ENCODE data around the gene CLCNKA. TPM values are rescaled to one million over a fixed set of nuclear protein-coding genes. Genes with fewer than 3 reads are reported as not detected.
"Not testable (repeated sequence)": the region's sequence is repeated elsewhere in the genome, so short reads cannot be mapped to it uniquely, and the experiment has no call there.

Gene CLCNKA
- total RNA-seq, 1 experiment from 2014 or later = not detected

DNA sequence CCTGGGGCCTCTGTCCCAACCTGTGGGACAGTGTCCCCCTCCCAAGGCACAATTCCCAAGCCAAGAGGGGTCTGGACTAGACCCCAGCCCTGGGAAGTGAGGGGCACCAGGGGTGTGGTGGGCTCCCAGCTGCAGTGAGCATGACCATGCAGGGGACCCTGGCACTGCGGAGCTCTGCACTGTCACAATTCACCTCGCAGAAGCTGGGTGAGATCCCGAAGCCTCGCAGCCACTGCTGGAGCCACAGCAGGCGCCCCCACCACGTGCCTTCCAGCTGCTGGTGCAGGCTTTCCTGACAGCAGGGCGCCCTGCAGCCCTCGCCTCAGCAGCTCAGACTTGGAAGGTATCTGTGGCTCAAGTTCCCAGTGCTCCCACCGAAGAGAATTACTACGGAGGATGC, 27.8 kb upstream of the CLCNKA start:
- in situ Hi-C loops (cut with HindIII; ENCODE audit: low pct_unique_long_range_greater_than_20kb, low sequenced_read_pairs) = no loop called here
- DNase-seq (ENCODE audit: low read depth, low spot score) = no peak

DNA sequence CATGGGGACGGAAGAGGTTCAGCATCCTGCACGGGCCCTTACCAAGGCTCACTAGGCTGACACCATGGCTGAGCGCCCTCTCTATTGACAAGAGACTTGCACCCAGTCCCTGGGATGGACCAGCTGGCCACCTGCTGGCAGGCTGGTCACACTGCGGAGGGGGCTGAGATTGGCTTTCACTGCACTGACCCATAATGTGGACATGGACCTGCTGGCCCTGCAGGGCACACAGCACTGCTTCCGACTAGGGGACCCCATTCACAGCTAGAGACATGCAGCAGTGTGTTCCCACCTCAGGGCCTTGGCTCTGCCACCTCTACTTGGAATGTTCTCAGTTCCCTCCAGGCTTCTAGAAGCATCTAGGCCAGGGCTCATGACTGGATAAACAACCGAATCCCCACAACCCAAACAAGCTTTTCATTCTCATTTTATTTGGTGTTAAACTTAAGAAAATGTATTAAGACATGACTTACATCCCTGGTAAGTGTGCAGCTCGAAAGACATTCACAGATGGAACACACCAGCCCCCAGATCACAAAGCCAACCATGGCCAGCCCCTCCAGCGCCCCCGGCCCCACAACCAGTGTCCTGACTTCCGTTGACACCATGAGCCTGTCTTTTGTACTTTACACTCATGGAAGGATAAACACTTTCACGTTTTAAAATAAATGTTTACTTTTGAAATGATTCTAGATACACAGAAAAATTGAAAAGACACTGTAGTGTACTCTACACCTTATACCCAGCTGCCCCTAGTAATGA, 27.1 kb upstream of the CLCNKA start:
- peak; percentile 68 for DNase-seq (ENCODE audit: low read depth, low spot score)
- in situ Hi-C loops (cut with HindIII; ENCODE audit: low pct_unique_long_range_greater_than_20kb, low sequenced_read_pairs) = no loop called here

DNA sequence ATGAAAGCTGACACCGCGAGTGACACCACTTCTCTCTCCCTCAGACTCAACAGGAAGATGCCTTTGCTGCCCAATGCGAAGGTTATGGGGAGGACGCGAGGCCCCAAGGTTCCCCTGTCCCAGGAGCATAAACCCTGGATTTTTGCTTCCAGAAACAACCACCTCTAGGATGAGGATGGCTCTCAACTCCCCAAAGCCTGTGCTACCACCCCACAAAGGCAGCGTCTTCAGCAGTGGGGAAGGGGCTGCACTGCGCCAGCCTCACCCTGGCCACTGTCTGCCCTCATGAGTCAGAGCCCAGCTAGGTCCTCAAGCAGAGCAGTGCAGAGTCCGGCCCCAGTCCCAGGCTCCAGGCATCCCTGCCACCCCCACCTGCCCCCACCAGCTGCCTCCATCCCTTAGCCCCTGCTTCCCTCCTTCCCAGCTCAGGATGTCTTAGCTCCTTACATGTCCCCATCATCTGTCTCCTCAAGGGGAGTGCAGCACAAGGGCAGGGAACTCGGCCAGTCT, 24.7 kb upstream of the CLCNKA start:
- in situ Hi-C loops (cut with HindIII; ENCODE audit: low pct_unique_long_range_greater_than_20kb, low sequenced_read_pairs) = no loop called here
- no peak for DNase-seq (ENCODE audit: low read depth, low spot score)

DNA sequence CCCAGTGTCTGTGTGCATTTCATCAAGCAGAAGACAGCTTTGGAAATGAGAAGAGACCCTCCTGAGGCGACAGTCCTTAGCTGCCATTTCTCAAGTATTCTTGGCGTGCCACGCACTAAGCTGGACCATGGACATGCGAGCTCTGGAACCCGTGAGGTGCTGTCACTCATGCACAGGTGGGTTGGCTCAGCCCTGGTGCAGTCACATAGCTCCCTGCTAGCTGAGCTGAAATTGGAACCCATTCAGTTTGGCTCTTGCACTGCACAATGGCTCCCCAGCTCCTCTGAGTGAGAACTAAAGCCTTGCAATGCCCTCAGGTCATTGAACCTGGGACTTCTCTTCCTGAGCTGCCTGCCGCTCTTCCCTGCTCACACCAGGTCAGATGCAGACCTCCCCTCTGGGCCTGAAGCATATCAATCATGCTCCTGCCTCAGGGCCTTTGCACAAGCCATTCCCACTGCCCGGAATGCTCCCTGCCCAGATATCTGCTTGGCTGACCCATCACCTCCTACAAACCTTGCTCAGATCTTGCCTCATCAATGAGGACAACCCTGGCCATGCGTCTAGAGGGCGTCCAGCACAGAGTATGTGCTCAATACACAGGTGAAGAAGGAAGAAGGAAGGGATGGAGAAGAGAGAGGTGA, 24.1 kb upstream of the CLCNKA start:
- no peak for DNase-seq (ENCODE audit: low read depth, low spot score)
- in situ Hi-C loops (cut with HindIII; ENCODE audit: low pct_unique_long_range_greater_than_20kb, low sequenced_read_pairs) = no loop called here

DNA sequence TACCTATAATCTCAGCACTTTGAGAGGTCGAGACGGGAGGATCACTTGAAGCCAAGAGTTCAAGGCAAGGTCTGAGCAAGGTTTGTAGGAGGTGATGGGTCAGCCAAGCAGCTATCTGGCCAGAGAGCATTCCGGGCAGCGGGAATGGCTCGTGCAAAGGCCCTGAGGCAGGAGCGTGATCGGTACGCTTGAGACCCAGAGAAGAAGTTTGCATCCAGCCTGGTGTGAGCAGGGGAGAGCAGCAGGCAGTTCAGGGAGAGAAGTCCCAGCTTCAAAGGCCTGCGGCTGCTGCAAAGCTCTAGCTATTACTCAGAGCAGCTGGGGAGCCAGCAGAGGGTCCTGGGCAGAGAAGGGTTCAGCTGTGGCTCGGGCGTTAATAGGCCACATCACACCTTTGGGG, 22.9 kb upstream of the CLCNKA start:
- in situ Hi-C loops (cut with HindIII; ENCODE audit: low pct_unique_long_range_greater_than_20kb, low sequenced_read_pairs) = no loop called here
- no peak for DNase-seq (ENCODE audit: low read depth, low spot score)

DNA sequence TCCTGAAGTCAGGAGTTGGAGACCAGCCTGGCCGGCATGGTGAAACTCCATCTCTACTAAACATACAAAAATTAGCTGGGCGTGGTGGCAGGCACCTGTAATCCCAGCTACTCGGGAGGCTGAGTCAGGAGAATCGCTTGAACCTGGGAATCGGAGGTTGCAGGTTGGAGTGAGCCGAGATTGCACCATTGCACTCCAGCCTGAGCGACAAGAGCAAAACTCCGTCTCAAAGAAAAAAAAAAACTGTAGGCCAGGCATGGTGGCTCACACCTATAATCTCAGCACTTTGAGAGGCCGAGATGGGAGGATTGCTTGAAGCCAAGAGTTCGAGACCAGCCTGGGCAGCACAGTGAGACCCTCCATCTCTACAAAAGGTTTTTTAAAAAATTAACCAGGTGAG, 20.6 kb upstream of the CLCNKA start:
- DNase-seq (ENCODE audit: low read depth, low spot score); in situ Hi-C loops (cut with HindIII; ENCODE audit: low pct_unique_long_range_greater_than_20kb, low sequenced_read_pairs): not testable (repeated sequence)

DNA sequence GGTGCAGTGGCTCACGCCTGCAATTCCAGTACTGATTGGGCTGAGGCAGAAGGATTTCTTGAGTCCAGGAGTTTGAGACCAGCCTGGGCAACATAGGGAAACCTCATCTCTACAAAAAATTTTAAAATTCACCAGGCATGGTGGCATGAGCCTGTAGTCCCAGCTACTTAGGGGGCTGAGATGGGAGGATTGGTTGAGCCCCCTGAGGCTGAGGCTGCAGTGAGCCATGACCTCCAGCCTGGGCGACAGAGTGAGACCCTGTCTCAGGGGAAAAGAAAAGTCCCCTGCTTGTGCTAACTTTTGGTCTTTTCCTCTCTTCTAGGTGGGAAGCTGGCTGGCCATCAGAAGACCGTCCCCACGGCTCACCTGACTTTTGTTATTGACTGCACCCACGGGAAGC, 16.2 kb upstream of the CLCNKA start:
- no peak for DNase-seq (ENCODE audit: low read depth, low spot score)
- in situ Hi-C loops (cut with HindIII; ENCODE audit: low pct_unique_long_range_greater_than_20kb, low sequenced_read_pairs) = no loop called here

DNA sequence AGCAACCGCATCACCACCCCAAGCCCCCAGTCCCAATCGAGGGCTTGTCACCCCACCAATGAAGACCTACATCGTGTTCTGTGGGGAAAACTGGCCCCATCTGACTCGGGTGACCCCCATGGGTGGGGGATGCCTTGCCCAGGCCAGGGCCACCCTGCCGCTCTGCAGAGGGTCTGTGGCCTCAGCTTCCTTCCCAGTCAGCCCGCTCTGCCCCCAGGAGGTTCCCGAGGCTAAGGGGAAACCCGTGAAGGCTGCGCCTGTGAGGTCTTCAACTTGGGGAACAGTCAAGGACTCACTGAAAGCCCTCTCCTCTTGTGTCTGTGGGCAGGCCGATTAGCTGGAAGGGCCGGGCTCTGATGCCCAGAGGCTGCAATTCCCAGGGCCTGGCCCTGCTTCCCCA, 15.8 kb upstream of the CLCNKA start:
- no peak for DNase-seq (ENCODE audit: low read depth, low spot score)
- in situ Hi-C loops (cut with HindIII; ENCODE audit: low pct_unique_long_range_greater_than_20kb, low sequenced_read_pairs) = no loop called here

DNA sequence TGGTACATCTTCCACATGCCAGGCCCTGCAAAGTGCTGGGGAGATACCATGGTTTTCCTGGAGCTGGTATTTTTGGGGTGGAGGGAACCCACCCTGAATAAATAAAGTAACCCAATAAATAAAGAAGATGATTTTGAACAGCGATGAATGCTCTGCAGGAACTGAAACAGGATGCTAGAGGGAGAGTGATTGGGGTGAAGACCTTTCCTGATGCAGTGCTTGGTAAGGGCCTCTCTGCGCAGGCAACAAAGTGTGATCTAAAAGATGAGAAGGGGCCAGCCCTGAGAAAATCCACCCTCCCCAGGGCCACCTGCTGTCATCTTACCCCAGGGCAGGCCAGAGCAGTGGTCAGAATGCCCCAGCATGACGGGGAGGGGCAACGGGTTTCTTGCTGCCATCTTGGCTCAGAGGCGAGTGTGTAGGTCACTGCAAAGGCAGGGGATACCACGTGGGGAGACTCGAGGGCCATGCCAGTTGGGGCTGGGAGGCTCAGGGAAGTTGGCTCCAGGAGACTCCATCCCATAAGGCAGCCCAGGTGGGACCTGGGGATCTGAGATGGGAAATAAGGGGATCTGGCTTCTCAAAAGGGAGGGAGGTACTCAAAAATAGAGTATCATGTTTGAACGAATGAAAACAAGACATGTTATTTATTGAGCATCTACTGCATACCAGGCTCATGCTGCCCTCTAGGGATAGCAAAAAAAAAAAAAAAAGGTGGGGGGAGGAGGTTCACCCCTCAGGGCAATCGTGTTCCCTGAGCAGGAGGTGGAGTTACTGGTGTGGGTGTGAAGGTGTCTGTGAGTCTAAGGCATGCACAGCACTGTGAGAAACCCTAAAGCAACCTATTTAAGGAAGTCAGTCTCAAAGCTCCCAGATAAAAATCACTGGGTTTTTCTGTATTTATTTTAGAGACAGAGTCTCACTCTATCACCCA, 15.0 kb upstream of the CLCNKA start:
- DNase-seq (ENCODE audit: low read depth, low spot score) = peak; percentile 23
- in situ Hi-C loops (cut with HindIII; ENCODE audit: low pct_unique_long_range_greater_than_20kb, low sequenced_read_pairs) = no loop called here

DNA sequence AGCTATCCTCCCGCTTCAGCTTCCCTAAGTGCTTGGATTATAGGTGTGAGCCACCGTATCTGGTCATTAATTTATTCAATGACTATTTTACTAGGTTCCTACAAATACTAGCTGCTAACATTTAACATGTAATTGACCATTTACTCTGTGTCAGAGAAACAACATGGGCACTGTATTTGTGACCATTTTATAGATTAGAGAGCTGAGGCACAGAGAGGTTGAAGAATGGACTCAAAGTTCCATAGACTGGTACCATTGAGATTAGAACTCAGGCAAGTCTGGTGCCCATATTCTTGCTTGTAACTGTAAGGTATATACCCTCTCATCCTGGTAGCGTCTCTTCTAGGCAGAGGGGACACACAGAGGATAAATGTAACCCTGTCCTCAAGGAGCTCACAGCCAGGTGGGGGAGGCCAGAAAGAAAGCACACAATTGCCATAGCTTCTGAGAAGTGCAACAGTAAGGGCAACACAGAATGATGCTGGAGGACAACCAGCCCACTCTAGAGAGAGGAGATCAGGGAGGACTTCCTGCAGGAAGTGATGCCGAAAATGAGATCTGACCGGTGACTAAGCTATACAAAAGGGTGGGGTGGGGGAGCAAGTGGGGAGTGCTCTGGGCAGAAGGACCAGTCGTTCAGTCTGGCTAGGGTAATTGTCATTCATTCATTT, 14.0 kb upstream of the CLCNKA start:
- DNase-seq (ENCODE audit: low read depth, low spot score) = no peak
- in situ Hi-C loops (cut with HindIII; ENCODE audit: low pct_unique_long_range_greater_than_20kb, low sequenced_read_pairs) = no loop called here

DNA sequence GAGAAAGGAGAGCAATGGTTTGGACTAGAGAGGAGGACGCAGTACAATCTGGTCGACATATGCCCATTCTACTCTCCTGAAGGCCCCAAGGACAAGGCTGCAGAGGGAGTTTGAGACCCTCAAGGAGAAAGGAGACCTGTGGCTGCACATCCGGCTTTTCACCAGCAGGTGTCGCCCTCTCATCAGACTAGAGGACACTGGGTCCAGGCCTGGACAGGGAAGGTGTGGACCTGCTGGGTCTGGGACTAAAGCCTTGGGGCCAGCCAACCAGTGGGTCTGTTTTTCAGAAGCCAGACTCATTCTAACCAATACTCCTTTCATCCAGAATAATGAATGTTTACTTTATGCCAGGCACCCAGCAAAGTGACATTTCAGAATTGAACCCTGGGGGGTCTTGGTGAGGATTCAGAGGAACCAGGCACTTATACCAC, 12.8 kb upstream of the CLCNKA start:
- DNase-seq (ENCODE audit: low read depth, low spot score) = peak; percentile 76
- in situ Hi-C loops (cut with HindIII; ENCODE audit: low pct_unique_long_range_greater_than_20kb, low sequenced_read_pairs) = no loop called here

DNA sequence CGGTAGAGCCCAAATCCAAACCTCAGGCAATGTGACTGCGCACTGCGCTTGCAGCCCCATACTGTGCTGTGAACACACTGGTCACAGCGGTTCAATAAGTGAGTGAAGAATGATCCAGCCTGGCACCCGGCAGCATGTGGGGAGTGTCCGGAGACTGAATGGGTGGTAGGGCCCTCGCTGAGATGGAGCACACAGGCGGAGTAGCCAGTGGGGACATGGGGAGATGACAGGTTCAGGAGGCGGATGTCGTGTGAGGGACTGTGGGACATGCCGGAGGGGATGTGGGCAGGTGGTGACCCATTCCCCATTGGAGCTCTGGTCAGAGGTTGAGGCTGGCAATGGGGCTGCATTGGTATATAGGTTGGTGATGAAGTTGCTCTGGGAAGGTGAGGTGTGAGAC, 12.2 kb upstream of the CLCNKA start:
- in situ Hi-C loops (cut with HindIII; ENCODE audit: low pct_unique_long_range_greater_than_20kb, low sequenced_read_pairs) = no loop called here
- DNase-seq (ENCODE audit: low read depth, low spot score) = no peak

DNA sequence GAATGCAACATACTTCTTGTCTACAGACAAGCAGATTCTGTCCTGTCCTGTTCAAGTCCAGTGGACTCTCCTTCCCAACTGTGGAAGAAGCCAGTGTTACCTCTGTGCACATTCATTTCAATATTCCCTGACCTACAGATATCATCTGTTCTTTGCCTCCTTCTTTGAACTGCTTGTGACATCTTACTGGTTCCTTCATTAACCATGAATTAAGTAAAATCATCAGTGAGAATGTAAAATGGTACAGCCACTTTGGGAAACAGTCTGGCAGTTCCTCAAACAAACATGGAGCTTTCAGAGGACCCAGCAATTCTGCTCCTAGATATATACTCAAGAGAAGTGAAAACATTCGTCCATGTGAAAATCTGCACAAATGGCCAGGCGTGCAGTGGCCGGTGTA, 11.0 kb upstream of the CLCNKA start:
- DNase-seq (ENCODE audit: low read depth, low spot score) = no peak
- in situ Hi-C loops (cut with HindIII; ENCODE audit: low pct_unique_long_range_greater_than_20kb, low sequenced_read_pairs) = no loop called here

DNA sequence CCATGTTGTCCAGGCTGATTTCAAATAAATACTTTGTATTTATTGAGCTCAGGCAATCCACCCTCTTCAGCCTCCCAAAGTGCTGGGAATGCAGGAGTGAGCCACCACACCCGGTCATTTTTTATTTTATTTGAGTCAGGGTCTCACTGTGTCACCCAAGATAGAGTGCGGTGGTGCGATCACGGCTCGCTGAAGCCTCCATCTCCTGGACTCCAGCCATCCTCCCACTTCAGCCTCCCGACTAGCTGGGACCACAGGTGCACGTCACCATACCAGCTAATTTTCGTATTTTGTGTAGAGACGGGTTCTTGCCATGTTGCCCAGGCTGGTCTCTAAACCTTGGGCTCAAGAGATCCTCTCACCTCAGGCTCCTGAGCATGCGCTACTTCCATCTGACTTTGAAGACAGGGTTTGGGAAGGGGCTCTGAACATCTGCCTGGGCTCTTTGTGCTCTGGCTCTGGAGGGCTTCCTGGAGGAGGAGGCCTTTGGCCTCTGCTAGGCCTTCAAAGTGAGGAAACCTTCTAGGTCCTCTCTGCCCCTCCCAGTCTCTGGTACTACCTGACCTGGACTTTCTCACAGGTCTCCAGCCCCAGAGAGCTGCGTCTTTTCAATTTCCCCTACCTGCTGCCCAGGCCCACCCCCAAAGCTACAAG, 9.8 kb upstream of the CLCNKA start:
- DNase-seq (ENCODE audit: low read depth, low spot score) = no peak
- in situ Hi-C loops (cut with HindIII; ENCODE audit: low pct_unique_long_range_greater_than_20kb, low sequenced_read_pairs) = no loop called here

DNA sequence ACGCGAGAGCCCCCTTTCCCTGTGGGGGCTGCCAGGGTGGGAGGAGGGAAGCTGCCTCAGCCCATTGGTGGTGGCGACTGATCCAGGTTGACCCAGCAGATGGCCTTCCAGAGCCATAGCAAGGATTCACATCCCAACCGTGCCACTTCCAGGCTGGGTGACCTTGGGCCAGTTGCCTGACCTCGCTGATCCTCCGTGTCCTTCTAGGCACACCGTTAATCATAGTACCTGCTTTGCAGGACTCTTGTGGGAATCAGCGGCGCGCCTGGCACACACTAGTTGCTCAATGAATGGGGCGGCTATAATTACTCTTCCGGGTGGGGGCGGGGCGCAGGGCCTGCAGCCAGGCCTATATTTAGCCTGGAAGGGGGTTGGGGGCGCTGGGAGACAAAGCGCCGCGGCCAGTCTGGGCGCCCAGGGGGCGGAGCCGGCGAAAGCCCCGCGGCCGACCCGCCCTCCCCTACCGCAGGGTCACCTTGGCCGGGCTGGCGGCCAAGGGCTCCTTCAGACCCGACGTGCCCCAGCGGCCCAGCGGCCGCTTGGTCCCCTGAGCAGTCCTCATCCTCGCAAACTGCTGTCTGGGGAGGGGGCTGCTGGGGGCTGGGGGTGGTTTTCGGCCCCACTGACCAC, 9.1 kb upstream of the CLCNKA start:
- DNase-seq (ENCODE audit: low read depth, low spot score) = no peak
- in situ Hi-C loops (cut with HindIII; ENCODE audit: low pct_unique_long_range_greater_than_20kb, low sequenced_read_pairs) = no loop called here

DNA sequence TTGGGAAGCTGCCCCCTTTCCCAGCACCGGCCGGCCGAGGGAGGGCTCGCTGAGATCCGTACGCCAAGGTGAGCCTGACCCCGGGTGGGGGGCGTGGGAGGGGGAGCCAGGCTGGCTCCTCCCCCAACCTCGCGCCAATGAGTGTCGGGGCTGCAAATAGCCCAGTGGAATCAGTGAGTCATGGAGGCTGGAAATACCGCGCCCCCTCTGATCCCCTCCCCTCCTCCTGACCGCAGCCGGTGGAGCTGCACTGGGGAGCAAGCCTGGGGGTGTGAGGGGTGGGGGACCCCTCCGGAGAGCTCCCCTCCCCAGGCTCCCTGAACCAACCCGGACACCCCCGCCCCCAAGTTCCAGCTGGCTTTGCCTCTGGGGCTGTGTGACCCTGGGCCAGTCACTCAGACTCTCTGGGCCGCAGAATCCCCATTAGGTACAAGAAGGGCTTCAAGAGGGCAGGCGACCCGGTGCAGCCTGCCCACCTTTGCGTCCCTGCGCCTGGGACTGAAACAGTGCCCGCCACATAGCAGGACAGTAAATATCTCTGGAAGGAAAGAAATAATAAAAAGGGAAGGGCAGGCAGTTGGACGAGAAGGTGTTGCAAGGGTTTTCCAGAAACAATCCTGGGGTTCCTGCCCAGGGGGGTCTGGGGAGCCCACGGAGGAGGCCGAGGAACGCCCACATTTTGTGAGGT, 8.5 kb upstream of the CLCNKA start:
- in situ Hi-C loops (cut with HindIII; ENCODE audit: low pct_unique_long_range_greater_than_20kb, low sequenced_read_pairs) = no loop called here
- DNase-seq (ENCODE audit: low read depth, low spot score) = no peak

Measured in SK-MEL-5 (cell line).